ENCODE measurements around the gene CNKSR3.

GRCh38 chr6:154378518-154378917 is 132.0 kb downstream of the CNKSR3 start:
- TF ChIP-seq EZH2phosphoT487 (IDR thresholded peaks at IDR 0.05; ENCODE audit: low read depth) (no peak), CTCF (IDR thresholded peaks at IDR 0.05; ENCODE audit: low read depth, low read length) (no peak)

All from OCI-LY3 (cell line).